Osteocyte (in vitro differentiated cells): ENCODE measurements around the gene RAB40B. TPM values are rescaled to one million over a fixed set of nuclear protein-coding genes. Genes with fewer than 3 reads are reported as not detected.

ENCODE experiments used
- DNase-seq: peaks from one replicate; pipeline ENCODE4 v3.0.0; 2021; ENCODE audit warnings: mixed read lengths; ENCODE audit not compliant: unreplicated experiment; ENCODE audit errors: extremely low spot score
- H3K27ac Mint-ChIP-seq: one replicate; pipeline ENCODE4 v1.8.0; 2021; ENCODE audit warnings: mild to moderate bottlenecking, mixed read lengths; ENCODE audit not compliant: unreplicated experiment
- H3K27me3 Mint-ChIP-seq: one replicate; pipeline ENCODE4 v1.8.0; 2021; ENCODE audit warnings: mixed read lengths; ENCODE audit not compliant: unreplicated experiment
- H3K36me3 Mint-ChIP-seq: one replicate; pipeline ENCODE4 v1.8.0; 2021; ENCODE audit warnings: mixed read lengths; ENCODE audit not compliant: unreplicated experiment
- H3K4me1 Mint-ChIP-seq: one replicate; pipeline ENCODE4 v1.8.0; 2021; ENCODE audit warnings: mixed read lengths; ENCODE audit not compliant: unreplicated experiment
- H3K4me3 Mint-ChIP-seq: one replicate; pipeline ENCODE4 v1.8.0; 2021; ENCODE audit warnings: mild to moderate bottlenecking, moderate library complexity, mixed read lengths; ENCODE audit not compliant: unreplicated experiment
- H3K9me3 Mint-ChIP-seq: one replicate; pipeline ENCODE4 v1.8.0; 2021; ENCODE audit warnings: mixed read lengths; ENCODE audit not compliant: unreplicated experiment
- CTCF ChIP-seq: fragments of 200-600 bp; sonication (generic); IDR thresholded peaks from 2 replicates; pipeline ENCODE4 v1.5.0; 2021; ENCODE audit warnings: antibody characterized with exemption, mild to moderate bottlenecking, moderate library complexity
- total RNA-seq: library from RNA; stranded (reverse); gene quantifications from 2 replicates; pipeline ENCODE4 v1.2.1, GENCODE V29; 2021

Gene RAB40B
- total RNA-seq, 1 donor from 2014 or later: 13.4 TPM

DNA sequence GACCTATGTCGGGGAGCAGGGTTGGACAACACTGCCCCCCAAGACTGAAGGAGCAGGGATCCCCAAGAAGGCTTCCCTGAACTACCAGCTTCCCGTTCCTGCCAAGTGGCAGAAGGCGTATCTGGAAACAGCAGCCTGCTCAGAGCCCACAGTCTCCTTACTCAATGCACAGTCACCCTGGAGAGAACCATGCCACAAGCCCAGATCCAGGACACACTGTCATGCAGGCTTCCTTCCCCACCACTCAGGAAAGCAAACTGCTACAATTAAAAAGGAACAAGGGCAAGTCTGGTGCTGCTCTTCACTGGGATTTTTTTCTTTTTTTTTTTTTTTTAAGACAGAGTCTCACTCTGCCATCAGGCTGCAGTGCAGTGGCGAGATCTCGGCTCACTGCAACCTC, 58.5 kb downstream of the RAB40B start:
- Mint-ChIP-seq H3K9me3 (no peaks in the 10 kb centered on the region), H3K36me3 (peaks cover 15% of the 10 kb centered on the region), H3K4me3 (no peak overlapping the region), H3K27me3 (no peaks in the 10 kb centered on the region), H3K27ac (no peak overlapping the region), H3K4me1 (no peaks in the 10 kb centered on the region)
- DNase-seq: no peak
- TF ChIP-seq CTCF: no peak

GRCh38 chr17:82639628-82640027, 58.9 kb downstream of the RAB40B start:
- Mint-ChIP-seq H3K36me3 (peaks cover 15% of the 10 kb centered on the region), H3K9me3 (no peaks in the 10 kb centered on the region), H3K27ac (no peak overlapping the region), H3K4me1 (no peaks in the 10 kb centered on the region), H3K27me3 (no peaks in the 10 kb centered on the region), H3K4me3 (no peak overlapping the region)
- TF ChIP-seq CTCF: no peak
- DNase-seq: no peak

GRCh38 chr17:82638183-82638773, 60.2 kb downstream of the RAB40B start:
- Mint-ChIP-seq H3K36me3 (peaks cover 14% of the 10 kb centered on the region), H3K27ac (no peak overlapping the region), H3K4me3 (no peak overlapping the region), H3K9me3 (no peaks in the 10 kb centered on the region), H3K4me1 (no peaks in the 10 kb centered on the region), H3K27me3 (no peaks in the 10 kb centered on the region)
- no peak for TF ChIP-seq CTCF
- DNase-seq: no peak

DNA sequence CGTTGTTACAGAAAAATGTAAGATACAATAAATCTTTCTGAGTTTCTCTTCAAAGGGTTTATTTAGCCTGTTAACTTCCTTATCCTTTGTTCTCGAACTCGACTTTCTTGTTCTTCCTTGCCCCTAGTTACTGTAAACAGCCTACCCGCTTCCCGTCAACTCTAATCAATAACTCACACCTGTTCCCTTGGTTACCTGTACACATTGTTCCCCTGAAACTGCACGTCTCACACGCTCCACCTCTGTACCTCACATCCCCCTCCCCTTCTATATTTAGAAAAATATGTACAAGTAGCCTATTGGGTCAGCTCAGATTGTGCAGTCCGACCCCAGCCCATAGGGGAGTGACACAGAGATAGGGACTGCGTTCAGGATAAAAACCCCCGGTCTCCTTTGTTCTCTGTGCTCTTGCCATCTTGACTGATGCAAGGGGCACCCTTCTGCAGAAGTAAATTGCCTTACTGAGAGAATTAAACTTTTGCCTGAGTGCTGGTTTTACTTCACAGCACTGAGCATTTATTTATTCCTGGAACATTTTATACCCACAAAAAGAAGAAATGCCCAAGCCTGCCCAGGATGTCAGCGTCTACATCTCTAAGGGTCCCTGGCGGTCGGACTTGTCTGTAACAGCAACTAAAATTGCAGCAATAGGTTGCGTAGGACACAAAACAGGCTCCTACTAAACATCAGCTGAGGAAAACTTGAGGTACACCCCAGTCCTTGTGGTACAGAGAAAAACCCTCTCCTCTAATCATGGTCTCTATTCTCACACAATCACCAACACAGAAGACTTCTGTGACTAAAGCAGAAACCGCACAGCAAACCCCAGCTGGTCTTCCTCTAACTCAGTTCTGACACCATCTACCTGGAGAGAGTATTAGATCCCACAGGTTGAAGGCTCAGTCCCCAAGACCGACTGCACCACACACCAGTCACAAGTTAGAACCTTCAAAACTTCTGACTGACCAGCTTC, 61.6 kb downstream of the RAB40B start:
- H3K4me3 Mint-ChIP-seq: no peak overlapping the region
- no peaks in the 10 kb centered on the region for H3K4me1 Mint-ChIP-seq
- no peaks in the 10 kb centered on the region for H3K9me3 Mint-ChIP-seq
- no peaks in the 10 kb centered on the region for H3K27me3 Mint-ChIP-seq
- TF ChIP-seq CTCF: no peak
- no peak for DNase-seq
- H3K36me3 Mint-ChIP-seq: peaks cover 15% of the 10 kb centered on the region
- no peak overlapping the region for H3K27ac Mint-ChIP-seq

DNA sequence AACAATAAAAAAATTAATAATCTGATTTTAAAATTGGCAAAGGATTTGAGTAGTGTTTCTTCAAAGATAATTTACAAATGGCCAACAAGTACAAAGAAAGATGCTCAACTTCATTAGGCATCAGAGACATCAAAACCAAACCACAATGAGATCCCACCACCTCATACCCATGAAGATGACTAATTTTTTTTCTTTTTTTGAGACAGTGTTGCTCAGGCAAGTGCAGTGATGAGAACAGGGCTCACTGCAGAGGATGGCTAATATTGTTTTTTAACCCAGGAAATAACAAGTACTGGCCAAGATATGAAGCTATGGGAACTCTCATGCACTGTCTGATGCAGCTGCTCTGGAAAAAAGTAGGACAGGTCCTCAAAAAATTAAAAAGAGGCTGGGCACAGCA, 65.2 kb downstream of the RAB40B start:
- Mint-ChIP-seq H3K4me3 (no peak overlapping the region), H3K36me3 (peaks cover 20% of the 10 kb centered on the region), H3K27me3 (no peaks in the 10 kb centered on the region), H3K4me1 (no peaks in the 10 kb centered on the region), H3K9me3 (no peaks in the 10 kb centered on the region), H3K27ac (no peak overlapping the region)
- no peak for TF ChIP-seq CTCF
- no peak for DNase-seq
